COR-L47 (cell line): Measurements from ENCODE around the gene NTN1.
"Not testable (repeated sequence)": the region's sequence is repeated elsewhere in the genome, so short reads cannot be mapped to it uniquely, and the experiment has no call there.

Experiments used
- DNase-seq: peaks from one replicate; lab custom pipeline; 2025; lab: John Stamatoyannopoulos, UW

NTN1 gene

GRCh38 chr17:9021158-9021991, at the start of gene NTN1:
Gene NTN1 (plus strand): TSS chr17:9021510. CDS start chr17:9022374, 864 bp downstream.
- no peak for DNase-seq

- no peak for DNase-seq
Measured at GRCh38 chr17:8975091-8975725, 46.1 kb upstream of the NTN1 start.

- DNase-seq: no peak
Measured at GRCh38 chr17:8976638-8977037, 44.7 kb upstream of the NTN1 start.

- DNase-seq: no peak
Measured at GRCh38 chr17:8979715-8980114, 41.6 kb upstream of the NTN1 start.

GRCh38 chr17:8981443-8981842, 39.9 kb upstream of the NTN1 start:
- no peak for DNase-seq

GRCh38 chr17:8984225-8984624, 37.1 kb upstream of the NTN1 start:
- DNase-seq: not testable (repeated sequence)

GRCh38 chr17:8985054-8985701, 36.1 kb upstream of the NTN1 start:
- DNase-seq: no peak

GRCh38 chr17:8986295-8986694, 35.0 kb upstream of the NTN1 start:
- no peak for DNase-seq

GRCh38 chr17:8988263-8988935, 32.9 kb upstream of the NTN1 start:
- DNase-seq: not testable (repeated sequence)

GRCh38 chr17:8991514-8992285, 29.6 kb upstream of the NTN1 start:
- no peak for DNase-seq

- DNase-seq: no peak
Measured at GRCh38 chr17:8994319-8994718, 27.0 kb upstream of the NTN1 start.

- DNase-seq: no peak
Measured at GRCh38 chr17:8995711-8996110, 25.6 kb upstream of the NTN1 start.

- DNase-seq: no peak
Measured at GRCh38 chr17:8997994-8998628, 23.2 kb upstream of the NTN1 start.

GRCh38 chr17:9001559-9001958, 19.8 kb upstream of the NTN1 start:
- DNase-seq: no peak

GRCh38 chr17:9002227-9002605, 19.1 kb upstream of the NTN1 start:
- DNase-seq: no peak

- DNase-seq: no peak
Measured at GRCh38 chr17:9002606-9003354, 18.5 kb upstream of the NTN1 start.

- DNase-seq: no peak
Measured at GRCh38 chr17:9003355-9004131, 17.8 kb upstream of the NTN1 start.

GRCh38 chr17:9004132-9004960, 17.0 kb upstream of the NTN1 start:
- no peak for DNase-seq

- DNase-seq: no peak
Measured at GRCh38 chr17:9004961-9005285, 16.4 kb upstream of the NTN1 start.
